H1 (cell line): ENCODE results near the gene CAMK2G. TPM values are rescaled to one million over a fixed set of nuclear protein-coding genes. Genes with fewer than 3 reads are reported as not detected.

Experiments used
- CTCF ChIA-PET: fragments of 300-600 bp; sonication (Branson Sonifier 250); formaldehyde crosslinking; loops from one replicate; lab custom pipeline; 2021; ENCODE audit not compliant: partially characterized antibody; lab: Charles Lee
- POLR2A ChIA-PET: fragments of 300-600 bp; sonication (Branson Sonifier 250); formaldehyde crosslinking; loops from one replicate; lab custom pipeline; 2021; ENCODE audit warnings: inconsistent platforms; ENCODE audit not compliant: partially characterized antibody; lab: Charles Lee
- DNase-seq, 2 experiments: peaks; one replicate each; pipeline versions ENCODE4 v3.0.0 to v3.0.0-alpha.2; 2010 to 2022; ENCODE audit warnings: low spot score in 2 of 2, low read depth in 1 of 2, mixed read lengths in 1 of 2
- FAIRE-seq: peaks from 2 replicates; lab custom pipeline; 2011; peaks lifted over from hg19 to GRCh38; lab: Jason Lieb, UNC
- H2AFZ ChIP-seq: 2 replicates; pipeline ENCODE4 v1.8.1; 2012; ENCODE audit warnings: low read length, inconsistent platforms
- H2AK5ac ChIP-seq: 2 replicates; pipeline ENCODE4 v1.6.1; 2013; ENCODE audit warnings: low read depth, low read length
- H2BK120ac ChIP-seq: replicated peaks from 2 replicates; pipeline ENCODE3; 2013; ENCODE audit warnings: low read depth, low read length, inconsistent platforms
- H2BK12ac ChIP-seq: 2 replicates; pipeline ENCODE4 v1.6.1; 2013; ENCODE audit warnings: low read depth, low read length
- H2BK15ac ChIP-seq: 2 replicates; pipeline ENCODE4 v1.6.1; 2013; ENCODE audit warnings: low read length
- H2BK20ac ChIP-seq: 2 replicates; pipeline ENCODE4 v1.6.1; 2013; ENCODE audit warnings: low read length
- H2BK5ac ChIP-seq: 2 replicates; pipeline ENCODE4 v1.6.1; 2013; ENCODE audit warnings: low read depth, low read length
- H3K14ac ChIP-seq: 2 replicates; pipeline ENCODE4 v1.6.1; 2013; ENCODE audit warnings: inconsistent platforms; ENCODE audit not compliant: insufficient read length
- H3K18ac ChIP-seq: 2 replicates; pipeline ENCODE4 v1.6.1; 2013; ENCODE audit warnings: low read length; ENCODE audit errors: extremely low read depth
- H3K23ac ChIP-seq: 2 replicates; pipeline ENCODE4 v1.6.1; 2013; ENCODE audit warnings: inconsistent platforms; ENCODE audit not compliant: insufficient read length
- H3K23me2 ChIP-seq: 2 replicates; pipeline ENCODE4 v1.6.1; 2013; ENCODE audit warnings: low read depth, low read length
- H3K27ac ChIP-seq: 2 replicates; pipeline ENCODE4 v1.6.1; 2011; ENCODE audit warnings: low read depth, low read length, inconsistent platforms
- H3K27me3 ChIP-seq, 4 experiments: replicated peaks in 1 of 4; 1 replicate in 1 of 4; 2 replicates in 3 of 4; pipeline versions ENCODE4 v1.6.1 to v1.8.1; 2011 to 2013; ENCODE audit warnings: low read length in 3 of 4, mild to moderate bottlenecking in 3 of 4, inconsistent platforms in 2 of 4, mixed read lengths in 2 of 4, moderate library complexity in 1 of 4; ENCODE audit not compliant: control insufficient read depth in 3 of 4, insufficient read depth in 3 of 4; ENCODE audit errors: extremely low read depth in 1 of 4
- H3K36me3 ChIP-seq, 4 experiments: 2 replicates each; pipeline versions ENCODE4 v1.6.1 to v1.8.1; 2011 to 2013; ENCODE audit warnings: mild to moderate bottlenecking in 4 of 4, low read length in 3 of 4, moderate library complexity in 2 of 4, control low read depth in 1 of 4, inconsistent platforms in 1 of 4; ENCODE audit not compliant: insufficient read depth in 4 of 4, control insufficient read depth in 2 of 4
- H3K4ac ChIP-seq: replicated peaks from 2 replicates; pipeline ENCODE3; 2013; ENCODE audit warnings: low read length, low read depth, mixed read lengths, inconsistent platforms; ENCODE audit not compliant: insufficient read length
- H3K4me1 ChIP-seq, 4 experiments: replicated peaks in 1 of 4; 1 replicate in 1 of 4; 2 replicates in 3 of 4; pipeline versions ENCODE4 v1.6.1 to v1.8.1; 2011 to 2013; ENCODE audit warnings: low read length in 3 of 4, inconsistent platforms in 2 of 4, mixed read lengths in 1 of 4; ENCODE audit not compliant: insufficient read depth in 4 of 4, control insufficient read depth in 3 of 4
- H3K4me2 ChIP-seq, 2 experiments: 2 replicates each; pipeline versions ENCODE4 v1.6.1 to v1.8.1; 2011 to 2013; ENCODE audit warnings: low read depth in 2 of 2, low read length in 2 of 2, control low read depth in 1 of 2, inconsistent platforms in 1 of 2, mild to moderate bottlenecking in 1 of 2; ENCODE audit not compliant: insufficient read depth in 1 of 2
- H3K4me3 ChIP-seq, 4 experiments: fragments of 200-600, 300-600 bp in 1 of 4; sonication (generic), shearing (Covaris generic), sonication (Bioruptor Twin) in 1 of 4; 2 replicates each; pipeline versions ENCODE4 v1.5.1 to v1.8.1; 2011 to 2016; ENCODE audit warnings: low read length in 4 of 4, low read depth in 3 of 4, control low read depth in 2 of 4, inconsistent platforms in 2 of 4, mild to moderate bottlenecking in 2 of 4, mixed read lengths in 1 of 4, moderate library complexity in 1 of 4; ENCODE audit not compliant: insufficient read depth in 2 of 4; ENCODE audit errors: extremely low read depth in 1 of 4
- H3K56ac ChIP-seq: replicated peaks from 2 replicates; pipeline ENCODE3; 2013; ENCODE audit warnings: low read depth, mild to moderate bottlenecking, mixed read lengths, low read length, inconsistent platforms; ENCODE audit not compliant: insufficient read length
- H3K79me1 ChIP-seq: 2 replicates; pipeline ENCODE4 v1.6.1; 2013; ENCODE audit warnings: low read depth, low read length, control low read depth
- H3K79me2 ChIP-seq, 2 experiments: 2 replicates each; pipeline versions ENCODE4 v1.6.1 to v1.8.1; 2012 to 2013; ENCODE audit warnings: low read length in 2 of 2, mild to moderate bottlenecking in 2 of 2, inconsistent platforms in 1 of 2; ENCODE audit not compliant: insufficient read depth in 2 of 2, control insufficient read depth in 1 of 2
- H3K9ac ChIP-seq, 4 experiments: replicated peaks in 1 of 4; 1 replicate in 1 of 4; 2 replicates in 3 of 4; pipeline versions ENCODE4 v1.6.1 to v1.8.1; 2011 to 2013; ENCODE audit warnings: low read depth in 3 of 4, low read length in 3 of 4, control low read depth in 2 of 4, mild to moderate bottlenecking in 2 of 4, moderate library complexity in 2 of 4, inconsistent platforms in 1 of 4; ENCODE audit errors: extremely low read depth in 1 of 4
- H3K9me3 ChIP-seq, 2 experiments: 2 replicates each; pipeline versions ENCODE4 v1.6.1 to v1.8.1; 2012 to 2013; ENCODE audit warnings: mild to moderate bottlenecking in 2 of 2, moderate library complexity in 2 of 2, control low read depth in 1 of 2, inconsistent platforms in 1 of 2, low read depth in 1 of 2, low read length in 1 of 2, mixed read lengths in 1 of 2; ENCODE audit not compliant: insufficient read depth in 2 of 2
- H4K20me1 ChIP-seq, 2 experiments: replicated peaks in 1 of 2; 2 replicates each; pipeline versions ENCODE3 to v1.8.1; 2011 to 2013; ENCODE audit warnings: inconsistent platforms in 2 of 2, low read length in 2 of 2, mild to moderate bottlenecking in 1 of 2; ENCODE audit not compliant: insufficient read depth in 2 of 2, control insufficient read depth in 1 of 2
- H4K5ac ChIP-seq: 2 replicates; pipeline ENCODE4 v1.6.1; 2013; ENCODE audit warnings: low read length, low read depth, mixed read lengths, inconsistent platforms; ENCODE audit not compliant: insufficient read length
- H4K8ac ChIP-seq: 2 replicates; pipeline ENCODE4 v1.8.0; 2013; ENCODE audit warnings: mild to moderate bottlenecking, moderate library complexity, low read length, inconsistent platforms; ENCODE audit not compliant: insufficient read depth; ENCODE audit errors: extremely low read depth
- H4K91ac ChIP-seq: replicated peaks from 2 replicates; pipeline ENCODE3; 2013; ENCODE audit warnings: low read length, mixed read lengths, inconsistent platforms; ENCODE audit not compliant: insufficient read length
- ASH2L ChIP-seq: fragments of 200-600, 300-600 bp; sonication (generic); IDR thresholded peaks from one replicate; pipeline ENCODE4 v1.7.1; 2017; ENCODE audit warnings: low read length
- ATF3 ChIP-seq: IDR thresholded peaks from 2 replicates; pipeline ENCODE4 v1.6.1; 2011; ENCODE audit warnings: low read depth, mild to moderate bottlenecking, low read length; ENCODE audit not compliant: insufficient read depth
- KDM4A ChIP-seq: IDR thresholded peaks from one replicate; pipeline ENCODE4 v1.7.1; 2012; ENCODE audit warnings: low read depth, mild to moderate bottlenecking, moderate library complexity, low read length, inconsistent platforms; ENCODE audit not compliant: severe bottlenecking
- PHF8 ChIP-seq: fragments of 200-600 bp; sonication (generic); conservative IDR thresholded peaks from 2 replicates; pipeline ENCODE4 v1.7.1; 2012; ENCODE audit warnings: low read depth, mild to moderate bottlenecking, inconsistent platforms, low read length, moderate library complexity
- WGBS, 2 experiments: shearing (Covaris generic) in 1 of 2; methylation state at CpG; one replicate each; pipeline versions ENCODE4 v1.1.6 to v1.1.7; 2013 to 2015; ENCODE audit warnings: low lambda C conversion rate in 2 of 2, mixed read lengths in 2 of 2, inconsistent platforms in 1 of 2, low coverage in 1 of 2, missing lambda C conversion rate in 1 of 2; ENCODE audit not compliant: insufficient replicate concordance in 2 of 2, insufficient coverage in 1 of 2, insufficient read length in 1 of 2; ENCODE audit errors: extremely low coverage in 1 of 2, missing lambda C conversion rate in 1 of 2; 5-methylcytosine and 5-hydroxymethylcytosine counted together
- polyA plus RNA-seq, 7 experiments: library from polyadenylated mRNA; depleted of rRNA in 3 of 7; stranded (reverse) in 5 of 7; unstranded in 2 of 7; fragments of >200 nt in 5 of 7; fragments of 200-250 nt in 2 of 7; gene quantifications; 1 replicate in 5 of 7; 2 replicates in 1 of 7; 4 replicates in 1 of 7; pipeline versions ENCODE4 v1.2.1 to v1.2.3, GENCODE V29; 2011 to 2013; ENCODE audit warnings: missing spikeins in 2 of 7, mixed read lengths in 2 of 7
- total RNA-seq: library from RNA; stranded (reverse); fragmentation: NEBNext Ultra II Directional; extraction: Animal tissue kit (Norgen Biotek cat#: 25700); gene quantifications from 2 replicates; pipeline ENCODE4 v1.2.1, GENCODE V29; 2021

CAMK2G gene
- total and polyA plus RNA-seq, 2 of the 8 experiments (the other 6 are each of a cell fraction or from before 2014, with no cell fraction given), result 28.9 to 31.7 TPM

DNA sequence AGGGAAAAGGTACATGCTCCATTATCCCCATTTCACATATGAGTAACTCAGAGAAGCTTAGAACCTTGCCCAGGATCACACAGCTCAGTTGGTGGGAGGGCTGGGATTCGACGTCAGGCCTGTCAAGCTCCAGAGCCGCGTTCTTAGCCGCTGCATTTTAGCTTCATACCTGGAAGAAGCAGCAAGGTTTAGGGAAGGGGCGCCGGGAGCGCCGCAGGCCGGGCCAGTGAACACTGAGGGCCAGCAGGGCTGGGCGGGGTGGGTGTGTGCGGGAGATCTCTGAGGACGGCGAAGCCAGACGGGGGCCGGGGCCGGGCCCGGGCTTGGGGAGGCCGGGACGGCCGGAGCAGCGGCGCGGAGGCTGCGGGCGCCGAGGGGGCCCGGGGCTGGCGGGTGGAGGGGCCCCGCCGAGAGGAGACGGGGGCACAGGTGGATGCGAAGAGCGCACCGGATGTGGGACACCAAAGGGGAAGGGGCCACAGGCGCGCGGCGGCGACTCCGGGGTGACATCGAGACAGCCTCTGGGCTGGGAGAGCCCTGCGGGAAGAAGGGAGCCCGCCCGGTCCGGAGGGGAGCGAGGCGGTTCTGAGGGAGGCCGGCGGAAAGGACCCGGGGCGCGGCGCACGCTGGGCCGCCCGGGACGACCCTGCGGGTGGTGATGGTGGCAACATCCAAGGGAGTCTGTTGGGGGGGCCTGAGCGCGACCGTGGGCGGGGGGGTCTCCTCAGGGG, 63.5 kb downstream of the CAMK2G start:
- Histone ChIP-seq H3K79me1 (0 out of 2 replicates have a peak, but pooled peaks cover 4% of the 10 kb centered on the region), H3K36me3 (peaks cover 4 to 20% (median 16%) of the 10 kb centered on the region in 4 experiments; a peak in 5 of 8 replicates), H3K4me3 (peak overlapping the region; percentile 69 to 91 (median 78)), H3K14ac (no peak overlapping the region), H3K18ac (no peak overlapping the region), H2BK5ac (no peak overlapping the region; the same call in 1 of the 2 replicates), H2BK12ac (no peak overlapping the region), H4K91ac (no peak overlapping the region), H3K9me3 (no peaks in the 10 kb centered on the region), H4K20me1 (peaks cover 0 to 14% of the 10 kb centered on the region in 2 experiments), H3K23me2 (no peaks in the 10 kb centered on the region; the same call in 1 of the 2 replicates), H2AK5ac (no peak overlapping the region), H3K4me2 (peak overlapping the region; percentile 71 to 80), H3K23ac (no peak overlapping the region), H3K79me2 (no peaks in the 10 kb centered on the region), H3K27ac (no peak overlapping the region), H3K9ac (peak overlapping the region; percentile 42 to 84 (median 52); a peak in 4 of 7 replicates), H4K5ac (no peak overlapping the region), H3K56ac (no peak overlapping the region), H3K4ac (no peak overlapping the region), H4K8ac (peak overlapping the region; percentile 80; the same call in 1 of the 2 replicates), H2BK120ac (no peak overlapping the region), H3K4me1 (peaks cover 0 to 4% (median 2%) of the 10 kb centered on the region in 4 experiments; a peak in 4 of 7 replicates), H3K27me3 (no peaks in the 10 kb centered on the region), H2BK20ac (no peak overlapping the region), H2BK15ac (no peak overlapping the region), H2AFZ (no peak overlapping the region)
- peak in 1 of 2 experiments; percentile 75 for DNase-seq
- WGBS, 2 experiments, result 3% methylated on average over 33 of the region's 63 CpGs; no CpG with 5 or more reads in 1 of the 2 experiments
- no peak for FAIRE-seq
- POLR2A ChIA-PET, result interaction anchor here (0.6 to 11.1 kb wide), 11 partner anchors 14 to 188 kb away, joined by 3 to 137 read pairs (median 5); partner anchors contain the start of gene ZSWIM8
- CTCF ChIA-PET, result interaction anchor here (0.6 to 2.7 kb wide), 6 partner anchors 8 to 279 kb away, joined by 3 to 13 read pairs (median 6); no protein-coding TSS in a partner anchor
- no peak for TF ChIP-seq ATF3
- peak; percentile 83 for TF ChIP-seq KDM4A
- TF ChIP-seq PHF8, result 0 out of 2 replicates have a peak, but pooled peaks have one; percentile 57
- no peak for TF ChIP-seq ASH2L
